HFF-Myc (cell line): ENCODE measurements around the gene VANGL2.

Experiments
- DNase-seq: peaks from one replicate; pipeline ENCODE4 v3.0.0-alpha.2; 2011; ENCODE audit warnings: low read depth; ENCODE audit errors: extremely low read depth
- H3K4me3 ChIP-seq: replicated peaks from 2 replicates; pipeline ENCODE4 v1.5.1; 2011; ENCODE audit warnings: low read depth, mild to moderate bottlenecking, control low read depth, low read length
- TF ChIP-seq, protein P1 (sequence below): IDR thresholded peaks from 2 replicates; pipeline ENCODE4 v1.5.1; 2012; ENCODE audit warnings: mild to moderate bottlenecking, low read depth, low read length, control low read depth; ENCODE audit errors: missing control alignments

VANGL2 gene

DNA sequence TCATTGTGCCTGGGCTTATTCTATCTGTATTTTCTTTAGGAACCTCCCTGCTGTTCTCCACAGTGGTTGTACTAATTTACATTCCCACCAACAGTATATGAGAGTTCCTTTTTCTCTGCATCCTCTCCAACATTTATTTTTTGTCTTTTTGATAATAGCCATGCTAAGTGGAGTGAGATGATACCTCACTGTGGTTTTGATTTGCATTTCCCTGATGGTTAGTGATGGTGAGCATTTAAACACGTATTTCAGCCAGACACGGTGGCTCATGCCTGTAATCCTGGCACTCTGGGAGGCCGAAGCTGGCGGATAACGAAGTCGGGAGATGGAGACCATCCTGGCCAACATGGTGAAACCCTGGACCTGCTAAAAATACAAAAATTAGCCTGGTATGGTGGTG, 64.8 kb downstream of the VANGL2 start:
- TF ChIP-seq, protein P1, sequence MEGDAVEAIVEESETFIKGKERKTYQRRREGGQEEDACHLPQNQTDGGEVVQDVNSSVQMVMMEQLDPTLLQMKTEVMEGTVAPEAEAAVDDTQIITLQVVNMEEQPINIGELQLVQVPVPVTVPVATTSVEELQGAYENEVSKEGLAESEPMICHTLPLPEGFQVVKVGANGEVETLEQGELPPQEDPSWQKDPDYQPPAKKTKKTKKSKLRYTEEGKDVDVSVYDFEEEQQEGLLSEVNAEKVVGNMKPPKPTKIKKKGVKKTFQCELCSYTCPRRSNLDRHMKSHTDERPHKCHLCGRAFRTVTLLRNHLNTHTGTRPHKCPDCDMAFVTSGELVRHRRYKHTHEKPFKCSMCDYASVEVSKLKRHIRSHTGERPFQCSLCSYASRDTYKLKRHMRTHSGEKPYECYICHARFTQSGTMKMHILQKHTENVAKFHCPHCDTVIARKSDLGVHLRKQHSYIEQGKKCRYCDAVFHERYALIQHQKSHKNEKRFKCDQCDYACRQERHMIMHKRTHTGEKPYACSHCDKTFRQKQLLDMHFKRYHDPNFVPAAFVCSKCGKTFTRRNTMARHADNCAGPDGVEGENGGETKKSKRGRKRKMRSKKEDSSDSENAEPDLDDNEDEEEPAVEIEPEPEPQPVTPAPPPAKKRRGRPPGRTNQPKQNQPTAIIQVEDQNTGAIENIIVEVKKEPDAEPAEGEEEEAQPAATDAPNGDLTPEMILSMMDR: no peak
- no peak for DNase-seq
- no peak overlapping the region for H3K4me3 ChIP-seq

DNA sequence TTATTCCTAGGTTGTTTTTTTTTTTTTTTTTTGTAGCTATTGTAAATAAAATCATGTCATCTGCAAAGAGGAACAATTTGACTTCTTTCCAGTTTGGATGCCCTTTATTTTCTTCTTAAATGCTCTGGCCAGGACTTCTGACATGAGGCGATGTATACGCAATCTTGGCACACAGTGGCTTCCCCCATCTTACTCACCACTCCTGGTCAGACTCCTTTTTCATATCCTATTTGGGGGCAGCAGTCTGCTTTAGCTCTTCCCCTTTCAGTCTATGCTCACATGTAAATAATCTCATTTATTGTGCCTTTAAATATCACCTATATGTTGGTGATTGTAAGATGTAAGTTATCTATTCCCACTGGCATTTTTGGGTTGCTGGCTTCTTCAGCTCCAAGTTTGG, 66.6 kb downstream of the VANGL2 start:
- TF ChIP-seq, protein P1: no peak
- H3K4me3 ChIP-seq: no peak overlapping the region
- no peak for DNase-seq

DNA sequence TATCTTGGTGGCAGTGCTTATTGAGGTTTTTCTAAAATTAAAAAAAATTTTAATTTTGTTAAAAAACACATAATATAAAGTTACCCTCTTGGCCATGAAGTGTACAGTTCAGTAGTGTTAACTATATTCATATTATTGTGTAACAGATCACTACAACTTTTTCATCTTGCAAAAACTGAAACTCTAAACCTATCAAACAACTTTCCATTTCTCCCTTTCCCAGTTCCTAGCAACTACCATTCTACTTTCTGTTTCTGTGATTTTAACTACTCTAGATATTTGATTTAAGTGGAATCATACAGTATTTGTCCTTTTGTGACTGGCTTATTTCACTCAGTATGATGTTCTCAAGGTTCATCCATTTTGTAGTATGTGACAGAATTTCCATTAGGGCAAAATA, 67.2 kb downstream of the VANGL2 start:
- DNase-seq: no peak
- TF ChIP-seq, protein P1: no peak
- H3K4me3 ChIP-seq: no peak overlapping the region

DNA sequence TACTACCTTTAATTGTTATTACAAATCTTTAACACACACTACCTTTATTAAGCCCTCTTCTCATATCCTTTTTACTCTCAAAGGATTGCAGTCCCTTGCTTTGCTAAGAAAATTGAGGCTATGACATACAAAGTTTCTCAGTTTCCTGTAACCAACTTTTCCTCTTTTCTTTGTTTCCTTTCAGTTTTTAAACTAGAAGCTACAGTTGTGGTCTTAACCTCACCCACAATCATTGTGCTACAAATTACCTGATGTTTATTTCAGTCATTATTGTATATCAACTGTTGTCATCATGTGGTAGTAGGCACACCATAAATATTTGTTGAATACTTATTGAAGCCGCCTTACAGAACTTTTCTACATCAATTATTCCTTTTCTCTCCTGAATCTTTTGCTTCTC, 70.9 kb downstream of the VANGL2 start:
- no peak for DNase-seq
- H3K4me3 ChIP-seq: no peak overlapping the region
- TF ChIP-seq, protein P1: no peak

DNA sequence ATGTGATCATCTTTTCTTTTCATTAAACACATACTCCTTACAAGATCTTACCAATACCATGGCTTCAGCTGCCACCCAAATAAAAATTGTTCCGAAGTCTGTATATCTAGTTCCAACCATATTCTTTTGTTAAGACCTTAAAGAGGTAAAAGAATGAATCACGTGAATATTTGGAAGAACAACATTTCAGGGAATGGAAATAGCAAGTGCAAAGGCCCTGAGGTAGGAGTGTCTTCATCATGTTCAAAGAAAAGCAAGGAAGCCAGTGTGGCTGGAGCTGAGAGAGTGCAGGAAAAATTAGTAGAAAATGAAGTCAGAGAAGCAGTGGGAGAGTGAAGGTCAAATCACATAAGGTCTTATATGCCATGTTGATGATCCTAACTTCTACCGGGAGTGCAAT, 71.7 kb downstream of the VANGL2 start:
- H3K4me3 ChIP-seq: no peak overlapping the region
- no peak for DNase-seq
- TF ChIP-seq, protein P1: no peak

DNA sequence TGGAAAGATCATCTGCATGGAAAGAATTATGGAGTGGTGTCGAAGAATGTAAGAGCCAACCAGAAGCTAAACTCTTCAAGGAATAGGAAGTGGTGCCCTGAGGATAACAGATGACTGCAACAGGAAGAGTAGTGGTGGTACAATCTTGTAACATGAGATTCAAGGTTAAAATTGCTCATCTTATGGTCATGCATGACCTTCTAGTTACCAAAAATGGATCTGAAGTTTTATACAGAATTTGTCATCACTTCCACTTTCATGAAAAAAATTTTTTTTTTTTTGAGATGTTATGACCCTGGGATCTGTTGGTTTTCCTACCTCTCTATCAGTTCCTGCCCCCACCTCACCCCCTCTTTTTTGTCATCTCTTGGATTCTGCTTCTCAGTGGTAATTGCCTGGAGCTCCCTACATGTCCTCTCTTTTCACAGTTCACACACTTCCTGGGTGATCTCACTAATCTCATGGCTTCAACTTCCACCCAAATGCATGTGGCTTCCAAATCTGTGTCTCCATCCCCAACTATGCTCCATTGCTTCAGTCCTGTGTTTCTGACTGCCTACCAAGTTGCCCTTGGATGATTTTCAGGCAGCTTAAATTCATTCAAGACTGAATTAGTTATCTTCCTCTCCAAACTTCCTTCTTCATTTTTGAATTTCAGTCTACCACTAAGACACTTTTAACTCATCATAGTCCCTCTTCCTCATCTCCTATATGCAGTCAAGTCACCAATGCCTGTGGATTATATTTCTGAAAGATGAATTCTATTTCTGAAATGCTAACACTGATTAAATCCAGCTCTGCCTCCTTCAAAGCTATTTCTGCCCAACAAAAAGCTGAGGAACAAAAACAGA, 74.3 kb downstream of the VANGL2 start:
- DNase-seq: no peak
- H3K4me3 ChIP-seq: no peak overlapping the region
- TF ChIP-seq, protein P1: no peak
